OCI-LY7 (cell line): ENCODE results near the gene MCCC1.

ENCODE experiments used
- EZH2phosphoT487 ChIP-seq: fragments of 200-600 bp; sonication (generic); IDR thresholded peaks from 2 replicates; pipeline ENCODE4 v1.6.1; 2018; ENCODE audit warnings: low read depth, borderline replicate concordance, mild to moderate bottlenecking, mixed run types, antibody characterized with exemption, low read length, moderate library complexity, mixed read lengths
- TF ChIP-seq, protein P1 (sequence below): fragments of 200-600 bp; sonication (generic); conservative IDR thresholded peaks from 2 replicates; pipeline ENCODE4 v1.5.1; 2014; ENCODE audit warnings: mild to moderate bottlenecking, antibody characterized with exemption, low read length, moderate library complexity, mixed read lengths

GRCh38 chr3:183099026-183099837, at the start of gene MCCC1:
- TF ChIP-seq, protein P1, sequence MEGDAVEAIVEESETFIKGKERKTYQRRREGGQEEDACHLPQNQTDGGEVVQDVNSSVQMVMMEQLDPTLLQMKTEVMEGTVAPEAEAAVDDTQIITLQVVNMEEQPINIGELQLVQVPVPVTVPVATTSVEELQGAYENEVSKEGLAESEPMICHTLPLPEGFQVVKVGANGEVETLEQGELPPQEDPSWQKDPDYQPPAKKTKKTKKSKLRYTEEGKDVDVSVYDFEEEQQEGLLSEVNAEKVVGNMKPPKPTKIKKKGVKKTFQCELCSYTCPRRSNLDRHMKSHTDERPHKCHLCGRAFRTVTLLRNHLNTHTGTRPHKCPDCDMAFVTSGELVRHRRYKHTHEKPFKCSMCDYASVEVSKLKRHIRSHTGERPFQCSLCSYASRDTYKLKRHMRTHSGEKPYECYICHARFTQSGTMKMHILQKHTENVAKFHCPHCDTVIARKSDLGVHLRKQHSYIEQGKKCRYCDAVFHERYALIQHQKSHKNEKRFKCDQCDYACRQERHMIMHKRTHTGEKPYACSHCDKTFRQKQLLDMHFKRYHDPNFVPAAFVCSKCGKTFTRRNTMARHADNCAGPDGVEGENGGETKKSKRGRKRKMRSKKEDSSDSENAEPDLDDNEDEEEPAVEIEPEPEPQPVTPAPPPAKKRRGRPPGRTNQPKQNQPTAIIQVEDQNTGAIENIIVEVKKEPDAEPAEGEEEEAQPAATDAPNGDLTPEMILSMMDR = no peak
- no peak for TF ChIP-seq EZH2phosphoT487
